NB4 (cell line): ENCODE measurements around the gene PTPRK.

Experiments
- DNase-seq: peaks from one replicate; pipeline ENCODE4 v3.0.0; 2010; ENCODE audit warnings: low read depth
- H3K4me3 ChIP-seq: one replicate; pipeline ENCODE4 v1.5.1; 2011; ENCODE audit warnings: mild to moderate bottlenecking, low read depth, low read length, moderate library complexity
- CTCF ChIP-seq: IDR thresholded peaks from one replicate; pipeline ENCODE4 v1.5.1; 2012; ENCODE audit warnings: low read depth, low read length
- MAX ChIP-seq: IDR thresholded peaks from 2 replicates; pipeline ENCODE4 v1.6.1; 2011; ENCODE audit warnings: low read depth, low read length
- MYC ChIP-seq: IDR thresholded peaks from 2 replicates; pipeline ENCODE4 v1.6.1; 2011; ENCODE audit warnings: low read depth, low read length
- POLR2A ChIP-seq: IDR thresholded peaks from 2 replicates; pipeline ENCODE4 v1.6.1; 2011; ENCODE audit warnings: mild to moderate bottlenecking; ENCODE audit not compliant: insufficient read length; ENCODE audit errors: extremely low read depth

The PTPRK gene

DNA sequence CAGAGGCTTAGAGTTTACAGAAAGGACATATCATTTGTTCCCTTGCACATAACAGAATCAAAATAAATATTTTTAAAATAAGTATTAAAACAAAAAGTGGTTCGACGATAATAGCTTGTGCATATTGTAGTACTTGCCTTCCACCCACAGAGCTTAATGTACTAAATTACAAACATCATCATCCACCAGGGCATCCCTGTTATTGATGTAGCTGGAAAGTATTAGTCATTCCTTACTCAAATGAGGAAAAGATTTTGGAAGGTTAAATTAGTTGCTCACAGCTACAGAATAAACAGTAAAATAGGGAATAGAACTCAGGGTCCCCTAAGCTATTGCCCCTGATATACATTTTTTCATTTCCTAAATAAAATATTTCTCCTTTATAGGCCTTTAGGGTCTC, 150.3 kb downstream of the PTPRK start:
- no peak for DNase-seq
- no peak for TF ChIP-seq MAX
- TF ChIP-seq POLR2A, result no peak
- TF ChIP-seq MYC, result no peak
- TF ChIP-seq CTCF, result no peak
- H3K4me3 ChIP-seq, result no peak overlapping the region

DNA sequence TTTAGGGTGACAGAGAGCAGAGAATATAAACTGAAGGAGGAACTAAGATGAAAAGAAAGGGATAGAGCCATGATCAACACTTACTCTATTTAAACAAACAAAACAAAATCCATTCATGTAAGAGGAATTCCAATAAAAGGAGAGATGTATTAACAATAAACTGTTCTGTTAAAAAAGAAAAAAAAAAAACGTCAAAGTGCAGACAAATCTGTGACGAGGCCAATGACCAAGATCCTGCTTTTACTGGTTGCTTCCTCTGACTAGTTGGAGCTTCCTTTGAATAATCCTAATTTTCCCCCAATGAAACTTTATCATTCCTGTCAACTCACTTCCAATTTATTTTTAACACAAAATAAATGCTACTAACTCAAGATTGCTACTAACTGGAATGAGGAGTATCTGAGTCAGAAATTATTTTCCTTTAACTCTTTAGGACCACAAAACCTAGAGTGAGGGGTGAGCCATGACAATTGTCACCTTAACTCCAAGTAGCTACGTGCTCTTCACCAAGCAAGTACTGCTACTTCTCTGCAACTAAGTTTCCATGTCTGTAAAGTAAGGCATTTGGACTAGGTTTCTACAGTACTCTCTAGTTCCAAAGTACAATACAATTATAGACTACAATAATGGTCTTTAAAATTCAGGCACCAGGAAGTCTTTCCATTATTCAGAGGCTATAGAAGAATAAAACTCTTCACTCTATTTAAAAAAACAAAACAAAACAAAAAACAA, 152.0 kb downstream of the PTPRK start:
- no peak overlapping the region for H3K4me3 ChIP-seq
- no peak for TF ChIP-seq CTCF
- TF ChIP-seq POLR2A, result no peak
- no peak for TF ChIP-seq MYC
- TF ChIP-seq MAX, result no peak
- no peak for DNase-seq

GRCh38 chr6:128367437-128367836, 153.0 kb downstream of the PTPRK start:
- DNase-seq, result no peak
- H3K4me3 ChIP-seq, result no peak overlapping the region

GRCh38 chr6:128365520-128366160, 154.8 kb downstream of the PTPRK start:
- TF ChIP-seq POLR2A (no peak), MAX (no peak), CTCF (no peak)
- no peak overlapping the region for H3K4me3 ChIP-seq
- DNase-seq, result no peak

More at GRCh38 chr6:128367437-128367836, 153.0 kb downstream of the PTPRK start:
- no peak for TF ChIP-seq POLR2A
- TF ChIP-seq CTCF, result no peak
- TF ChIP-seq MAX, result no peak
- TF ChIP-seq MYC, result no peak

GRCh38 chr6:128364766-128365519, 155.5 kb downstream of the PTPRK start:
- TF ChIP-seq MAX, result no peak
- no peak for TF ChIP-seq CTCF
- TF ChIP-seq MYC, result no peak
- no peak for TF ChIP-seq POLR2A
- no peak overlapping the region for H3K4me3 ChIP-seq
- DNase-seq, result no peak
